ENCODE results near the gene NECAB2.
A peak's percentile ranks its signal among the peaks of the same experiment; 100 is the strongest.

NECAB2 gene

DNA sequence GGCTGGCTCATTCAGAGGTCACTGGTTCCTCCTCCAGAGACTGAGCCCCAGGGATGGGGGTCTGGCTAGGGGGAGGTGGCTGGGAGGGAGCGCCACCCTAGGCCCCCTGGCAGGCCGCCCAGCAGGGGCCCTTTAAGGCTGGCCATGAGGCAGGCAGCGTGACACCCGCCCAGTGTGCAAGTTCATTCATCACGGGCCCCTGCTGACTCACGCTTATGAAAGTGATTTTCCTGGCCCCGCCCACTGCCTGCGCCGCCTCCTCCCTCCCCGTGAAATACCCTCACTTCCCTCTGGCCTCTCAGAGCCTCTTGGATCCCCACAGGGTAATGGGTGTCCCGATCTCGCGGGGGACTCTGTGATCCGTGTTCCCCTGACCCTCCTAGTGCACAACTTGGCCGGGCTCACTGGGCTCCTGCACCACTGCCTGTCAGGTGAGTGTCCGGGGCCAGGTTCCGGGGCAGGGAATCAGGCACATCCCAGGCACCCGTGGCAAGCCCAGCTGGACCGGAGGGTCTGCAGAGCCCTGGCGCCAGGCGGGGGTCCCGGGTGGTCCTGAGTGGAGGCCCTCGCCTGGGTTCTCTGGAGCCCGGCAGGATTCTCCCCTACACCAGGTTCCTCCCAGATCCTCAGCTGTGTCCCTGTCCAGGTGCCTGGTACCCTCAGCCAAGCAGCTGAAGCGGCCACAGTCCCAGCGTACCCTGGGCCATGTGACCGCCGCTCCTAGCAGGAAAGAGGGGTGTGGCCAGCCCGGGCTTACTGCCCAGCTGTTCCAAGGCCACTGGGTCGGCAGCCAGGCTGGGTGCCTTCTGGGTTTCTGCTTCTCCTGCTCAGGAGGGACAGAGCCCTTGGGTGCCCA lies 14.9 kb upstream of the NECAB2 start, which contains the start of gene OSGIN1:
Gene OSGIN1 (plus strand): TSS at position 301 of the 856 bp plus-strand sequence. CDS start 4,432 bp downstream, outside the sequence.
- CTCF ChIA-PET = interaction anchor here (0.8 to 5.9 kb wide), 11 partner anchors 10 to 134 kb away, joined by 3 to 95 read pairs (median 3); no protein-coding TSS in a partner anchor

DNA sequence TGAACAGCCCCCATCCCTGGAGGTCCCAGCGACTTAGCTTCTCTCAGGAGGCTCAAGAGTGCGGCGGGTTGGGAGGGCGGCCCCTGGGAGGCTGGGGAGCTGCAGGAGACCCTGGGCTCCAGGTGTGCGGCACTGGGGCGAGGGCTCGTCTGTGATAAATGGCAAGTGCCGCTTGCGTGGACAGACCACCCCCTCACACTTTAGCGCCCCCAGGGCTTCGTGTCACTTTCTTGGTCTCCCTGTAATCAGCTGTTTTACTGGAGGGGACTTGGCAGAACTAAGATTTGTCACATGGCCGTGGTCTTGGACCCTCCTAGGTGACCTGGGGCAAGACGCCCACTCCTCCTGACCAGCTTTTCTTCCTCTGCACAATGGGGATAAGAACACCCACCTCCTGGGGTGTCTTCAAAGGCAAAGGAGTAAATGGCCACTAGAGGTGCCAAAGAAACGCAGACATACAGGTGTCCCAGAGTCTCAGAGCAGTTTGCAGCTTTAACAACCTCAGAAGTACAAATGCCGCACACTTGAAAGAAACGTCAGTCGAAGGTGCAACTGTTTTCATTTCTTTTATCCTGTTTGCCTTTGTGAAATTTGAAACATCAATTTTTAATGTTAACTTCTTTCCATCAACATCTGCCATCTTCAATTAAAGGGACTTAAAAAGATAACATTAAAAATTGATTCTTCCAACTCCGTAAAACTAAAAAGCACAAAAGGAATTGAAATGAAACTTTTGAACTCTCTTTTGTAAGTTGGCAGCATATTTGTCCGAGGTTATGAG lies 14.1 kb upstream of the NECAB2 start:
- H3K27me3 ChIP-seq (replicated peaks in 2 of 5; ENCODE audit: control insufficient read depth in 4 of 5, insufficient read depth in 5 of 5, low read length in 4 of 5) = peaks cover 0 to 31% (median 5%) of the 10 kb centered on the region in 5 experiments
- POLR2A ChIA-PET = no interaction called here
- peaks cover 0 to 20% (median 18%) of the 10 kb centered on the region in 4 experiments for H3K4me1 ChIP-seq (ENCODE audit: control extremely low read depth in 1 of 4, control insufficient read depth in 4 of 4, insufficient read depth in 4 of 4, low read length in 3 of 4)
- peak; percentile 38 to 72 (median 66) for DNase-seq
- H3K36me3 ChIP-seq (ENCODE audit: control insufficient read depth in 4 of 4, insufficient read depth in 4 of 4, low read length in 3 of 4) = no peaks in the 10 kb centered on the region
- CTCF ChIA-PET = interaction anchor here (0.8 to 5.9 kb wide), 12 partner anchors 9 to 133 kb away, joined by 3 to 95 read pairs (median 3); no protein-coding TSS in a partner anchor
- 45% methylated on average over 10 of the region's 19 CpGs for WGBS (ENCODE audit: insufficient coverage)
- no peak overlapping the region for H3K27ac ChIP-seq (ENCODE audit: insufficient read depth in 1 of 2, low read depth in 1 of 2, low read length in 2 of 2, poor library complexity in 1 of 2, severe bottlenecking in 2 of 2)
- H3K4me3 ChIP-seq (ENCODE audit: control insufficient read depth in 1 of 7, extremely low read depth in 1 of 7, insufficient read depth in 4 of 7, low read depth in 2 of 7, low read length in 6 of 7) = peak overlapping the region in 3 of 7 experiments; percentile 32 to 60 (median 45)
- H3K9me3 ChIP-seq (ENCODE audit: control extremely low read depth in 1 of 5, control insufficient read depth in 4 of 5, insufficient read depth in 2 of 5, low read depth in 1 of 5, low read length in 4 of 5) = no peaks in the 10 kb centered on the region

More for the DNA sequence above, 14.9 kb upstream of the NECAB2 start, which contains the start of gene OSGIN1:
- H3K27me3 ChIP-seq (replicated peaks in 2 of 5; ENCODE audit: control insufficient read depth in 4 of 5, insufficient read depth in 5 of 5, low read length in 4 of 5) = peaks cover 0 to 31% (median 5%) of the 10 kb centered on the region in 5 experiments
- H3K36me3 ChIP-seq (ENCODE audit: control insufficient read depth in 4 of 4, insufficient read depth in 4 of 4, low read length in 3 of 4) = no peaks in the 10 kb centered on the region
- WGBS (ENCODE audit: insufficient coverage) = 5% methylated on average over 28 of the region's 30 CpGs
- peak within 1 kb of the TSS in 5 of 7 experiments; percentile 32 to 63 (median 45) for H3K4me3 ChIP-seq (ENCODE audit: control insufficient read depth in 1 of 7, extremely low read depth in 1 of 7, insufficient read depth in 4 of 7, low read depth in 2 of 7, low read length in 6 of 7)
- no peaks in the 10 kb centered on the region for H3K9me3 ChIP-seq (ENCODE audit: control extremely low read depth in 1 of 5, control insufficient read depth in 4 of 5, insufficient read depth in 2 of 5, low read depth in 1 of 5, low read length in 4 of 5)
- H3K4me1 ChIP-seq (ENCODE audit: control extremely low read depth in 1 of 4, control insufficient read depth in 4 of 4, insufficient read depth in 4 of 4, low read length in 3 of 4) = peaks cover 0 to 20% (median 18%) of the 10 kb centered on the region in 4 experiments
- H3K27ac ChIP-seq (ENCODE audit: insufficient read depth in 1 of 2, low read depth in 1 of 2, low read length in 2 of 2, poor library complexity in 1 of 2, severe bottlenecking in 2 of 2) = peak within 1 kb of the TSS in 1 of 2 experiments; percentile 58
- DNase-seq = peak; percentile 85 to 95 (median 95)
- POLR2A ChIA-PET = no interaction called here

DNA sequence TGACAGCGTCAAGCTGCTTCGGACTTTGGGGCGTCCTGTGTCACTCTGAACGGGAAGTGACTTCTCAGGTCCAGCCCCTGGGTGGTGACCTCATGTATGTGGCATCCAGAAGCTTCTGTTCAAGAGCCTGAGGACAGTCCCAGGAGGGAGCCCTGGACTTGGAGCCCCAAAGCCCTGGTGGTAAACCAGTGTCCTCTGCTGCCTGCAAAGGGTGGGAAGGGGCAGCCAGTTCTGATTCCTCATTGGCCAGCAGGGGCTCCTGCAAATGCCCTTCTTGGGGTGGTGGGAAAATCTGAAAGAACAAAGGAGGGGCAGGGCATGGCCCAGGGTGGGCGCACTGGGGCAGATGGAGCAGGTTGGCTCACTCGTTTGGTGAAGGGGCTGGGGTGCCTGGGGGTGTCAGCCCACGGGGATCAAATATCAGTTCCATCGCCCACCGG lies 13.4 kb upstream of the NECAB2 start:
- peaks cover 0 to 20% (median 18%) of the 10 kb centered on the region in 4 experiments for H3K4me1 ChIP-seq (ENCODE audit: control extremely low read depth in 1 of 4, control insufficient read depth in 4 of 4, insufficient read depth in 4 of 4, low read length in 3 of 4)
- H3K4me3 ChIP-seq (ENCODE audit: control insufficient read depth in 1 of 7, extremely low read depth in 1 of 7, insufficient read depth in 4 of 7, low read depth in 2 of 7, low read length in 6 of 7) = no peak overlapping the region
- no peaks in the 10 kb centered on the region for H3K36me3 ChIP-seq (ENCODE audit: control insufficient read depth in 4 of 4, insufficient read depth in 4 of 4, low read length in 3 of 4)
- CTCF ChIA-PET = interaction anchor here (0.9 to 5.9 kb wide), 10 partner anchors 8 to 132 kb away, joined by 3 to 95 read pairs (median 4); no protein-coding TSS in a partner anchor
- H3K9me3 ChIP-seq (ENCODE audit: control extremely low read depth in 1 of 5, control insufficient read depth in 4 of 5, insufficient read depth in 2 of 5, low read depth in 1 of 5, low read length in 4 of 5) = no peaks in the 10 kb centered on the region
- no peak overlapping the region for H3K27ac ChIP-seq (ENCODE audit: insufficient read depth in 1 of 2, low read depth in 1 of 2, low read length in 2 of 2, poor library complexity in 1 of 2, severe bottlenecking in 2 of 2)
- POLR2A ChIA-PET = no interaction called here
- 72% methylated on average over 9 of the region's 9 CpGs for WGBS (ENCODE audit: insufficient coverage)
- peak in 1 of 3 donors; percentile 34 for DNase-seq
- peaks cover 0 to 31% (median 5%) of the 10 kb centered on the region in 5 experiments for H3K27me3 ChIP-seq (replicated peaks in 2 of 5; ENCODE audit: control insufficient read depth in 4 of 5, insufficient read depth in 5 of 5, low read length in 4 of 5)

DNA sequence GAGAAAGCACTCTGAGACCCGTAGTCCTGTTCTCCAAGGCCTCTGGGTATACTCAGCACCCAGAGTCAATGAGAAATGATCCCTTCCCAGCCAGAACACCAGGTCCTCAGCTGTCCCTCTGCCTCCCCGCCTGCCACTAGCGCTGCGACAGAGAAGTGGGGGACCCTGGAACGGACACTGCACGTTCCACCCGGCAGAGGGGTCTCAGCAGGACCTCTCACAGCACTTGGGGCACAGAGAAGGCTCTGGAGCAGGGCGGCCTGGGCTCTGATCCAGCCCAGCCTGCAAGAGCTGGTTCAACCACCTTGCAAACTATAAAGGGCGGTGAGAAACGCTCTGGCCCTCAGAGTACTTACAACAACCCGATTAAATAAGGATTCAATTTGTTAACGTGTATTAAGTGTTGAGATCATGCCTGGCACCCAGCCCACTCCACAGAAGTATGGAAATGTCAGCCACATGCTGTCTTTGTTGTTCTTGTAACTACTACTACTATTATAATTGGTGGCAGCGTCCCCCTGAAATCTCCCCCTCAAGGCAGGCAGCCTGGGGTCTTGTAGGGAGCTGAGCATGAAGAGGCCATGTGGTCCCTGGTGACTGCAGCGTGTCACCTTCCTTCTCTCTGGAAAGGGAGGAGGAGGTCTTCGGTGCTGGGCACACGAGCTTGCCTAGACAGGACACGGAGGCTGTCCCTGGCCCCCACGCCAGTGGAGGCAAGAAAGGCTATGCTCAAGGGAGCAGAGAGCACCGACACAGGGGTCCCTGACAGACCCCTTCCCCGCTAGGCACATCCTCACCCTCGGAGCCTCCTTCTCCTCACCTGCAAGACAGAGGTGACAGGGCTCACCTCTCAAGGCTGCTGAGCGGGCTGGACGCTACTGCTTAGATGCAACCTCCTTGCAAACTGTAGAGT lies 12.6 kb upstream of the NECAB2 start:
- peaks cover 0 to 20% (median 18%) of the 10 kb centered on the region in 4 experiments for H3K4me1 ChIP-seq (ENCODE audit: control extremely low read depth in 1 of 4, control insufficient read depth in 4 of 4, insufficient read depth in 4 of 4, low read length in 3 of 4)
- CTCF ChIA-PET = interaction anchor here (0.6 to 5.9 kb wide), 7 partner anchors 8 to 211 kb away, joined by 3 to 95 read pairs (median 4); no protein-coding TSS in a partner anchor
- H3K9me3 ChIP-seq (ENCODE audit: control extremely low read depth in 1 of 5, control insufficient read depth in 4 of 5, insufficient read depth in 2 of 5, low read depth in 1 of 5, low read length in 4 of 5) = no peaks in the 10 kb centered on the region
- H3K27ac ChIP-seq (ENCODE audit: insufficient read depth in 1 of 2, low read depth in 1 of 2, low read length in 2 of 2, poor library complexity in 1 of 2, severe bottlenecking in 2 of 2) = no peak overlapping the region
- no peaks in the 10 kb centered on the region for H3K36me3 ChIP-seq (ENCODE audit: control insufficient read depth in 4 of 4, insufficient read depth in 4 of 4, low read length in 3 of 4)
- H3K27me3 ChIP-seq (replicated peaks in 2 of 5; ENCODE audit: control insufficient read depth in 4 of 5, insufficient read depth in 5 of 5, low read length in 4 of 5) = peaks cover 0 to 31% (median 5%) of the 10 kb centered on the region in 5 experiments
- no peak for DNase-seq
- POLR2A ChIA-PET = no interaction called here
- H3K4me3 ChIP-seq (ENCODE audit: control insufficient read depth in 1 of 7, extremely low read depth in 1 of 7, insufficient read depth in 4 of 7, low read depth in 2 of 7, low read length in 6 of 7) = no peak overlapping the region
- 85% methylated on average over 20 of the region's 23 CpGs for WGBS (ENCODE audit: insufficient coverage)

DNA sequence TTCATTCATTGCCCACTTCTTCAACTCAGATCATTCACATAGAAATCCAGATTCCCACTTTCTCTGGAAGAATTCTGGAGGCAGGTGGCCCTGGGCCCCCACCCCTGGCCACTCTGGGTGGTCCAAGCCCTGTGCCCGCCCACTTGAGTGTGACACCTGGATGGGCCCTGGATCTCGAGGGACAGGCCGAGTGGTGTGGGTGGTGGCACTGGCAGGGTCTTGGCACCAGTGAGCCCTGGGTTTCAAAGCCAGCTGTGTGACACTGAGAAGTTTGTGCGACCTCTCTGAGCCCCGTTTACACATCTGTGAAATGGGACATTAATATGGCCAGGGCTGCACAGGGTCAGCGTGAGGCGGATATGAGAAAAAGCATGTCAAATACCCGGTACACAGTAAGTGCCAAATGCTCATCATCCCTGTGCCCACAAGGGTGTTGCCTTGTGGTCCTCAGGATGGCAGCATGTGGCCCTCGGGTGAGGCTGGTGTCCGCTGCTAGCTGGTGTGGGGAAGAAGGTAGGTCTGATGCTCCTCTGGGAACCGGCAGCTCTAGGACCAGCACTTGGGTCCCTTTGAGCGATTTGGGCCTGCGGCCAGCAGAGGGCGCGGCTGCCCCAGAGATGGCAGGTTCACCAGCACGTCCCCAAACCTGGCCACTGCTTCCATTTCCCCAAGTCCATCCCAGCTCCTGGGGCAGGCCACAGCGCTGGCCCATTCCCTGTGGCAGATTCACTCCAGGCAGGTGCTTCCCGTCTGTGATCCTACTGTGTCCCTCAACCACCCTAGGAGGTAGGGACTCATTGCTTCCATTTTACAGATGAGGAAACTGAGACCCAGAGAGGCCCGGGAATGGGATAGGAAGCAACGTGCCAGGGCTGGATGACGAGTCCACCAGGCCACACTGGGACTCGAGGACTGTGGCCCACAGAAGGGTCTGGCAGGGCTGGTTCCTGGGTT lies 11.4 kb upstream of the NECAB2 start:
- CTCF ChIA-PET = interaction anchor here (0.7 to 5.9 kb wide), 13 partner anchors 9 to 550 kb away, joined by 3 to 95 read pairs (median 4); no protein-coding TSS in a partner anchor
- H3K27me3 ChIP-seq (replicated peaks in 2 of 5; ENCODE audit: control insufficient read depth in 4 of 5, insufficient read depth in 5 of 5, low read length in 4 of 5) = peaks cover 0 to 31% (median 5%) of the 10 kb centered on the region in 5 experiments
- H3K9me3 ChIP-seq (ENCODE audit: control extremely low read depth in 1 of 5, control insufficient read depth in 4 of 5, insufficient read depth in 2 of 5, low read depth in 1 of 5, low read length in 4 of 5) = no peaks in the 10 kb centered on the region
- H3K4me1 ChIP-seq (ENCODE audit: control extremely low read depth in 1 of 4, control insufficient read depth in 4 of 4, insufficient read depth in 4 of 4, low read length in 3 of 4) = peaks cover 0 to 20% (median 18%) of the 10 kb centered on the region in 4 experiments
- DNase-seq = peak; percentile 67 to 87 (median 81)
- WGBS (ENCODE audit: insufficient coverage) = 50% methylated on average over 22 of the region's 22 CpGs
- H3K36me3 ChIP-seq (ENCODE audit: control insufficient read depth in 4 of 4, insufficient read depth in 4 of 4, low read length in 3 of 4) = no peaks in the 10 kb centered on the region
- no peak overlapping the region for H3K27ac ChIP-seq (ENCODE audit: insufficient read depth in 1 of 2, low read depth in 1 of 2, low read length in 2 of 2, poor library complexity in 1 of 2, severe bottlenecking in 2 of 2)
- POLR2A ChIA-PET = no interaction called here
- no peak overlapping the region for H3K4me3 ChIP-seq (ENCODE audit: control insufficient read depth in 1 of 7, extremely low read depth in 1 of 7, insufficient read depth in 4 of 7, low read depth in 2 of 7, low read length in 6 of 7)
